HepG2 (cell line): Measurements from ENCODE around the gene UNC13D. TPM values are rescaled to one million over a fixed set of nuclear protein-coding genes. Genes with fewer than 3 reads are reported as not detected.

Source experiments
- DMAP1 ChIP-seq: IDR thresholded peaks from 2 replicates; pipeline ENCODE4 v1.6.1; 2016
- EED ChIP-seq: sonication (generic); formaldehyde crosslinking; IDR thresholded peaks from 2 replicates; pipeline ENCODE4 v1.5.0; 2020; ENCODE audit warnings: mild to moderate bottlenecking, missing genetic modification reagents
- EP300 ChIP-seq, 3 experiments: sonication (generic) in 1 of 3; formaldehyde crosslinking in 1 of 3; IDR thresholded peaks; 2 replicates each; pipeline versions ENCODE4 v1.5.1 to v1.6.1; 2011 to 2020; ENCODE audit warnings: low read depth in 2 of 3, low read length in 2 of 3, borderline replicate concordance in 1 of 3, improper control_type of control experiment in 1 of 3, mild to moderate bottlenecking in 1 of 3, missing genetic modification reagents in 1 of 3, moderate library complexity in 1 of 3
- FOXA3 ChIP-seq: IDR thresholded peaks from 2 replicates; pipeline ENCODE4 v1.6.1; 2016; ENCODE audit warnings: missing genetic modification reagents, missing compliant biosample characterization
- GLI4 ChIP-seq: sonication (generic); formaldehyde crosslinking; IDR thresholded peaks from 2 replicates; pipeline ENCODE4 v1.5.1; 2020; ENCODE audit warnings: missing genetic modification reagents, mild to moderate bottlenecking, moderate library complexity, borderline replicate concordance
- HNRNPUL1 ChIP-seq: fragments of 200-400 bp; formaldehyde crosslinking; IDR thresholded peaks from 2 replicates; pipeline ENCODE4 v1.6.1; 2017; ENCODE audit warnings: low read depth, mild to moderate bottlenecking, low read length, moderate library complexity
- IKZF1 ChIP-seq: fragments of 450-650 bp; IDR thresholded peaks from 2 replicates; pipeline ENCODE4 v1.7.1; 2016
- JUNB ChIP-seq: sonication (generic); formaldehyde crosslinking; IDR thresholded peaks from 2 replicates; pipeline ENCODE4 v1.8.0; 2022; ENCODE audit warnings: missing genetic modification reagents, mild to moderate bottlenecking, borderline replicate concordance
- KLF12 ChIP-seq: sonication (generic); formaldehyde crosslinking; IDR thresholded peaks from 2 replicates; pipeline ENCODE4 v1.4.0; 2020; ENCODE audit warnings: missing genetic modification reagents, borderline replicate concordance
- MEIS2 ChIP-seq: sonication (generic); formaldehyde crosslinking; IDR thresholded peaks from 2 replicates; pipeline ENCODE4 v1.9.0; 2021; ENCODE audit warnings: mild to moderate bottlenecking, missing genetic modification reagents
- NRL ChIP-seq: sonication (generic); formaldehyde crosslinking; IDR thresholded peaks from 2 replicates; pipeline ENCODE4 v1.5.0; 2020; ENCODE audit warnings: missing genetic modification reagents, mild to moderate bottlenecking, moderate library complexity, borderline replicate concordance
- REPIN1 ChIP-seq: sonication (generic); formaldehyde crosslinking; IDR thresholded peaks from 2 replicates; pipeline ENCODE4 v1.8.0; 2022; ENCODE audit warnings: missing genetic modification reagents, low read depth, mild to moderate bottlenecking, borderline replicate concordance
- TEAD3 ChIP-seq: optimal IDR thresholded peaks from 2 replicates; pipeline ENCODE3; 2016; ENCODE audit warnings: borderline replicate concordance
- TEF ChIP-seq: sonication (generic); formaldehyde crosslinking; IDR thresholded peaks from 2 replicates; pipeline ENCODE4 v1.5.0; 2020; ENCODE audit warnings: missing genetic modification reagents
- THAP8 ChIP-seq: sonication (generic); formaldehyde crosslinking; IDR thresholded peaks from 2 replicates; pipeline ENCODE4 v1.5.1; 2020; ENCODE audit warnings: missing genetic modification reagents, mild to moderate bottlenecking, borderline replicate concordance
- WIZ ChIP-seq: sonication (generic); formaldehyde crosslinking; IDR thresholded peaks from 2 replicates; pipeline ENCODE4 v1.5.1; 2020; ENCODE audit warnings: mild to moderate bottlenecking, missing genetic modification reagents
- ZC3H13 ChIP-seq: sonication (generic); formaldehyde crosslinking; IDR thresholded peaks from 2 replicates; pipeline ENCODE4 v1.8.1; 2023; ENCODE audit warnings: mild to moderate bottlenecking, missing genetic modification reagents, moderate library complexity
- ZKSCAN8 ChIP-seq: IDR thresholded peaks from 2 replicates; pipeline ENCODE4 v1.6.1; 2016; ENCODE audit warnings: borderline replicate concordance, missing genetic modification reagents, missing compliant biosample characterization
- ZNF354B ChIP-seq: sonication (generic); formaldehyde crosslinking; IDR thresholded peaks from 2 replicates; pipeline ENCODE4 v1.8.0; 2022; ENCODE audit warnings: mild to moderate bottlenecking, missing genetic modification reagents
- ZNF605 ChIP-seq: sonication (generic); formaldehyde crosslinking; IDR thresholded peaks from 2 replicates; pipeline ENCODE4 v1.8.0; 2022; ENCODE audit warnings: mild to moderate bottlenecking, missing genetic modification reagents
- ZNF607 ChIP-seq: sonication (generic); formaldehyde crosslinking; IDR thresholded peaks from 2 replicates; pipeline ENCODE4 v1.5.1; 2020; ENCODE audit warnings: missing genetic modification reagents, mild to moderate bottlenecking, borderline replicate concordance
- ZNF687 ChIP-seq: sonication (generic); formaldehyde crosslinking; IDR thresholded peaks from 2 replicates; pipeline ENCODE4 v1.5.1; 2020; ENCODE audit warnings: mild to moderate bottlenecking, missing genetic modification reagents, moderate library complexity
- ZNF747 ChIP-seq: sonication (generic); formaldehyde crosslinking; IDR thresholded peaks from 2 replicates; pipeline ENCODE4 v1.8.1; 2023; ENCODE audit warnings: missing genetic modification reagents, mild to moderate bottlenecking, borderline replicate concordance
- ZSCAN25 ChIP-seq: sonication (generic); formaldehyde crosslinking; IDR thresholded peaks from 2 replicates; pipeline ENCODE4 v1.8.0; 2022; ENCODE audit warnings: mild to moderate bottlenecking, missing genetic modification reagents
- polyA plus RNA-seq, 8 experiments: library from polyadenylated mRNA; depleted of rRNA in 3 of 8; stranded (reverse) in 7 of 8; unstranded in 1 of 8; fragments of >200 nt; fragmentation: Illumina TruSeq in 4 of 8; extraction: Trizol in 4 of 8; gene quantifications; 2 replicates each; pipeline versions ENCODE4 v1.2.1 to v1.2.3, GENCODE V29; 2011 to 2016; ENCODE audit warnings: low read depth in 4 of 8, missing spikeins in 1 of 8, mixed read lengths in 1 of 8; ENCODE audit not compliant: insufficient read depth in 1 of 8
- total RNA-seq, 5 experiments: library from RNA; depleted of rRNA; stranded (reverse); fragments of >200 nt; fragmentation: Illumina TruSeq; extraction: Trizol; gene quantifications; 2 replicates each; pipeline ENCODE4 v1.2.3, GENCODE V29; 2016; ENCODE audit warnings: low read depth in 1 of 5

UNC13D gene
- total and polyA plus RNA-seq, 2 of the 13 experiments (the other 11 are each of a cell fraction or from before 2014, with no cell fraction given), result 29.7 to 42.7 TPM

- TF ChIP-seq REPIN1 (CRISPR knock-in tag), result peak; percentile 98
- no peak for TF ChIP-seq THAP8 (CRISPR knock-in tag)
- no peak for TF ChIP-seq JUNB (CRISPR knock-in tag)
- TF ChIP-seq ZNF747 (CRISPR knock-in tag), result peak; percentile 98; the same call in 1 of the 2 replicates
- TF ChIP-seq ZSCAN25 (CRISPR knock-in tag), result peak; percentile 83
- TF ChIP-seq TEAD3 (CRISPR knock-in tag), result peak; percentile 95
- TF ChIP-seq HNRNPUL1, result no peak
- peak; percentile 60; the same call in 1 of the 2 replicates for TF ChIP-seq NRL
- TF ChIP-seq ZNF687 (CRISPR knock-in tag), result peak; percentile 99
- 0 out of 2 replicates have a peak, but pooled peaks have one; percentile 71 for TF ChIP-seq ZNF354B (CRISPR knock-in tag)
- no peak for TF ChIP-seq IKZF1
- TF ChIP-seq EP300 (IDR thresholded peaks at IDR 0.05; ENCODE audit: low read depth in 2 of 2, low read length in 2 of 2), result peak; percentile 81 to 87; a peak in 3 of 4 replicates
- peak; percentile 82 for TF ChIP-seq EP300 (CRISPR knock-in tag; IDR thresholded peaks at IDR 0.05; ENCODE audit: borderline replicate concordance)
- TF ChIP-seq MEIS2 (CRISPR knock-in tag), result peak; percentile 89; the same call in 1 of the 2 replicates
- TF ChIP-seq TEF (CRISPR knock-in tag), result peak; percentile 57; the same call in 1 of the 2 replicates
- 0 out of 2 replicates have a peak, but pooled peaks have one; percentile 52 for TF ChIP-seq GLI4 (CRISPR knock-in tag)
- peak; percentile 89 for TF ChIP-seq ZNF605 (CRISPR knock-in tag)
- TF ChIP-seq ZKSCAN8 (CRISPR knock-in tag), result peak; percentile 85; the same call in 1 of the 2 replicates
- no peak; the same call in 1 of the 2 replicates for TF ChIP-seq ZNF607 (CRISPR knock-in tag)
- 0 out of 2 replicates have a peak, but pooled peaks have one; percentile 61 for TF ChIP-seq EED (CRISPR knock-in tag)
- peak; percentile 78 for TF ChIP-seq ZC3H13 (CRISPR knock-in tag)
- TF ChIP-seq KLF12, result peak; percentile 90
- TF ChIP-seq DMAP1 (CRISPR knock-in tag), result peak; percentile 91
- peak; percentile 79; the same call in 1 of the 2 replicates for TF ChIP-seq WIZ (CRISPR knock-in tag)
- peak; percentile 84 for TF ChIP-seq FOXA3 (CRISPR knock-in tag)
These were observed 28.5 kb upstream of the UNC13D start (continued) for GRCh38 chr17:75872434-75873351.
